SU-DHL-6 (cell line): ENCODE measurements around the gene DRP2.

Experiments
- H2AFZ ChIP-seq: fragments of 200-600 bp; sonication (generic); 2 replicates; pipeline ENCODE4 v1.6.1; 2014; ENCODE audit warnings: low read depth, mild to moderate bottlenecking, moderate library complexity, mixed read lengths, antibody characterized with exemption, low read length; ENCODE audit not compliant: severe bottlenecking
- H3F3A ChIP-seq: fragments of 200-600 bp; shearing (Covaris generic); 2 replicates; pipeline ENCODE4 v1.6.0; 2016; ENCODE audit warnings: antibody characterized with exemption, mild to moderate bottlenecking; ENCODE audit not compliant: insufficient read depth
- H3K27ac ChIP-seq: fragments of 200-600 bp; sonication (generic); 2 replicates; pipeline ENCODE4 v1.5.1; 2016; ENCODE audit warnings: low read depth, mild to moderate bottlenecking, low read length, moderate library complexity, mixed read lengths
- H3K27me3 ChIP-seq: fragments of 200-600 bp; sonication (generic), shearing (Covaris generic); 2 replicates; pipeline ENCODE4 v1.6.0; 2014; ENCODE audit warnings: mild to moderate bottlenecking, low read length
- H3K36me3 ChIP-seq: fragments of 200-600 bp; sonication (generic); 2 replicates; pipeline ENCODE4 v1.6.1; 2014; ENCODE audit warnings: mild to moderate bottlenecking, low read length, mixed read lengths
- H3K4me2 ChIP-seq: fragments of 300-600, 200-600 bp; shearing (Covaris generic), sonication (generic); 2 replicates; pipeline ENCODE4 v1.6.0; 2014; ENCODE audit warnings: low read length, low read depth, mild to moderate bottlenecking; ENCODE audit not compliant: poor library complexity, severe bottlenecking
- H3K4me3 ChIP-seq: fragments of 200-600 bp; sonication (generic); 2 replicates; pipeline ENCODE4 v1.5.1; 2014; ENCODE audit warnings: antibody characterized with exemption, low read length, mild to moderate bottlenecking, mixed read lengths; ENCODE audit not compliant: insufficient read depth, poor library complexity, severe bottlenecking
- H3K79me2 ChIP-seq: fragments of 200-600 bp; sonication (generic); 2 replicates; pipeline ENCODE4 v1.6.1; 2014; ENCODE audit warnings: mild to moderate bottlenecking, low read length, moderate library complexity; ENCODE audit not compliant: insufficient read depth
- H3K9ac ChIP-seq: fragments of 200-600 bp; sonication (generic); 2 replicates; pipeline ENCODE4 v1.7.0; 2014; ENCODE audit warnings: mild to moderate bottlenecking, low read length
- H3K9me2 ChIP-seq: fragments of 200-600 bp; sonication (generic); replicated peaks from 2 replicates; pipeline ENCODE4 v1.6.1; 2014; ENCODE audit warnings: low read length; ENCODE audit not compliant: insufficient read depth
- H3K9me3 ChIP-seq: fragments of 200-600 bp; sonication (generic); 2 replicates; pipeline ENCODE4 v1.6.1; 2014; ENCODE audit warnings: low read length, mixed read lengths; ENCODE audit not compliant: insufficient read depth
- H4K20me1 ChIP-seq: fragments of 200-600 bp; sonication (generic); 2 replicates; pipeline ENCODE4 v1.6.1; 2014; ENCODE audit warnings: low read depth, mild to moderate bottlenecking, antibody characterized with exemption, low read length, moderate library complexity, mixed read lengths
- CTCF ChIP-seq: fragments of 200-600 bp; sonication (generic); IDR thresholded peaks from one replicate; pipeline ENCODE4 v1.5.1; 2017; ENCODE audit warnings: antibody characterized with exemption, mild to moderate bottlenecking, low read length, moderate library complexity; ENCODE audit not compliant: insufficient read depth, poor library complexity, severe bottlenecking
- EZH2phosphoT487 ChIP-seq: fragments of 200-600 bp; sonication (generic), shearing (Covaris generic); conservative IDR thresholded peaks from 2 replicates; pipeline ENCODE4 v1.6.1; 2018; ENCODE audit warnings: mild to moderate bottlenecking, antibody characterized with exemption, low read length, moderate library complexity, mixed read lengths

The DRP2 gene

GRCh38 chrX:101230636-101231035 lies 11.1 kb downstream of the DRP2 start:
- Histone ChIP-seq H3K4me3 (no peak overlapping the region), H3K79me2 (no peaks in the 10 kb centered on the region), H2AFZ (no peak overlapping the region), H3K27me3 (no peaks in the 10 kb centered on the region), H3F3A (no peaks in the 10 kb centered on the region), H3K36me3 (no peaks in the 10 kb centered on the region), H3K9ac (no peak overlapping the region), H4K20me1 (no peaks in the 10 kb centered on the region), H3K9me2 (no peaks in the 10 kb centered on the region), H3K9me3 (no peaks in the 10 kb centered on the region), H3K27ac (no peak overlapping the region), H3K4me2 (no peak overlapping the region)
- no peak for TF ChIP-seq EZH2phosphoT487

- Histone ChIP-seq H3K36me3 (no peaks in the 10 kb centered on the region), H4K20me1 (no peaks in the 10 kb centered on the region), H3K27me3 (no peaks in the 10 kb centered on the region), H3K4me3 (no peak overlapping the region), H3K9me3 (no peaks in the 10 kb centered on the region), H3F3A (no peaks in the 10 kb centered on the region), H2AFZ (no peak overlapping the region), H3K27ac (no peak overlapping the region), H3K79me2 (no peaks in the 10 kb centered on the region), H3K9ac (no peak overlapping the region), H3K9me2 (no peaks in the 10 kb centered on the region), H3K4me2 (no peak overlapping the region)
- TF ChIP-seq EZH2phosphoT487 = no peak
- TF ChIP-seq CTCF = no peak
These were observed 11.5 kb downstream of the DRP2 start for GRCh38 chrX:101231080-101231479.

GRCh38 chrX:101232316-101232715 lies 12.7 kb downstream of the DRP2 start:
- TF ChIP-seq EZH2phosphoT487 = no peak
- TF ChIP-seq CTCF = no peak
- H3K9ac ChIP-seq = no peak overlapping the region
- H3K4me2 ChIP-seq = no peak overlapping the region
- H3K4me3 ChIP-seq = no peak overlapping the region
- no peak overlapping the region for H2AFZ ChIP-seq
- H3K27me3 ChIP-seq = no peaks in the 10 kb centered on the region
- H3K9me3 ChIP-seq = no peaks in the 10 kb centered on the region
- no peak overlapping the region for H3K27ac ChIP-seq
- H3K9me2 ChIP-seq = no peaks in the 10 kb centered on the region
- H3K36me3 ChIP-seq = no peaks in the 10 kb centered on the region
- no peaks in the 10 kb centered on the region for H3F3A ChIP-seq
- no peaks in the 10 kb centered on the region for H4K20me1 ChIP-seq
- no peaks in the 10 kb centered on the region for H3K79me2 ChIP-seq

GRCh38 chrX:101237041-101237440 lies 17.5 kb downstream of the DRP2 start:
- no peak overlapping the region for H3K27ac ChIP-seq
- H3K4me2 ChIP-seq = no peak overlapping the region
- no peaks in the 10 kb centered on the region for H3K79me2 ChIP-seq
- H4K20me1 ChIP-seq = no peaks in the 10 kb centered on the region
- no peaks in the 10 kb centered on the region for H3F3A ChIP-seq
- H3K27me3 ChIP-seq = no peaks in the 10 kb centered on the region
- no peak for TF ChIP-seq CTCF
- TF ChIP-seq EZH2phosphoT487 = no peak
- no peaks in the 10 kb centered on the region for H3K9me2 ChIP-seq
- no peaks in the 10 kb centered on the region for H3K36me3 ChIP-seq
- no peaks in the 10 kb centered on the region for H3K9me3 ChIP-seq
- no peak overlapping the region for H2AFZ ChIP-seq
- no peak overlapping the region for H3K4me3 ChIP-seq
- H3K9ac ChIP-seq = no peak overlapping the region
